Stimulated activated CD8-positive, alpha-beta memory T cell treated with anti-CD3 and anti-CD28 coated beads, Interleukin-12 subunit alpha, Interleukin-12 subunit beta, amount 100 ng/mL, for 1 hour (primary cell): ENCODE measurements around the gene CAMK2B.

ENCODE experiments used
- DNase-seq: peaks from one replicate; pipeline ENCODE4 v3.0.0-alpha.2; 2020; ENCODE audit warnings: low read depth

The CAMK2B gene

GRCh38 chr7:44273681-44274622 is 51.4 kb downstream of the CAMK2B start:
- no peak for DNase-seq

DNA sequence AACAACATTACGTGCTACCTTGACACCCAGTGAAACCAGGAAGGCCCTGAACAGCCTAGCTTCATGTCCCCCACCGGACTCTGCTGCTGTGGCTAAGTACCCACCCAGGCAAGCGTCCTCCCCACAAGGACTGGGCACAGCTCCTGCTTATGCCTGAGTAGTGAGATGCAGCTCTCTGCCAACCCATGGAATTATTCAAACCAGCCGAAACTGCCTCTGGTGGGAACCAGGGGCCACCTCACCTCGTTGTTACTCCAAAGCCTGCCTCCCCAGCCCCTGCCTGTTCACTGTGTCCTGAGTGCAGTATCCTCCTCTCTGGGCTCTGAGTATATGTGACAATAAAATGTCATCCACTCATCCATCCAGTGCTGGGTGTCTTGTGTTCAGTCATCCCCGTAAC is 52.4 kb downstream of the CAMK2B start:
- no peak for DNase-seq

DNA sequence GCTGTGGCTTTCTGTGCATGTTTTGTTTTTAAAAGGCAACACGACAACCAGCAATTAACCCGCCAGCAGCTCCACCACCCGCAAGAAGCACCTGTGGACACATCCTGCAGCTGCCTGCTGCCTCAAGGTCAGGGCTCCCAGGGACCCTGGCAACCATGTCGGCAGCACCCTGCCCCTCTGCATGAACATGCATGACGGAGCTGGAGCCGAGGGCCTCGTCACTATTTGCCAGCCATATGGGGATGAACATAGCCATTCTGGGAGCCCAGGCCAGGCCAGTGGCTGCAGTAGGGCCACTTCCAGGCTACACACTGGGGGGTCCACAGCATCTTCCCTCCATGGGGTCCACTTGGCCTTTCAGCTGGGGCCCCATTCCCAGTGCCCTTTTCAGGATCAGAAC is 52.9 kb downstream of the CAMK2B start:
- DNase-seq = no peak

- DNase-seq = no peak
Observed at GRCh38 chr7:44269943-44270493, 55.4 kb downstream of the CAMK2B start.

GRCh38 chr7:44269417-44269816 is 56.0 kb downstream of the CAMK2B start:
- no peak for DNase-seq

DNA sequence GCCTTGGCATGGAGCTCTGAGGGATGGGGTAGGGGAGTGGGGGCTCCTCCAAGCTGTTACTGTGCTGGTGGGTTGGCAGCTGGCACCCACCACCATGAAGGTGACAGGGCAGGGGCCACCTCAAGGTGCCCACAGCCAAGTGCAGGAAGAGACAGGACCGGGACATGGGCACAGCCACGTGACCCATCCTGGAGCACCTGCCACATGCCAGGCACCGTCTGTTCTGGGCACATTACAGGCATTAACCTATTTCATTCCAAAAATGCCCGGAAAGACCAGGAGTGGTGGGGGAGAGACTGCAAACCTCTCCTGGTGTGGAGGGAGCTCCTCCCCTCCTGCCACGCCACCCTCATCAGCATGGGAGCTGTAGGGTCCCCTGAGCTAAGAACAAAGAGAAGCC is 56.7 kb downstream of the CAMK2B start:
- no peak for DNase-seq

DNA sequence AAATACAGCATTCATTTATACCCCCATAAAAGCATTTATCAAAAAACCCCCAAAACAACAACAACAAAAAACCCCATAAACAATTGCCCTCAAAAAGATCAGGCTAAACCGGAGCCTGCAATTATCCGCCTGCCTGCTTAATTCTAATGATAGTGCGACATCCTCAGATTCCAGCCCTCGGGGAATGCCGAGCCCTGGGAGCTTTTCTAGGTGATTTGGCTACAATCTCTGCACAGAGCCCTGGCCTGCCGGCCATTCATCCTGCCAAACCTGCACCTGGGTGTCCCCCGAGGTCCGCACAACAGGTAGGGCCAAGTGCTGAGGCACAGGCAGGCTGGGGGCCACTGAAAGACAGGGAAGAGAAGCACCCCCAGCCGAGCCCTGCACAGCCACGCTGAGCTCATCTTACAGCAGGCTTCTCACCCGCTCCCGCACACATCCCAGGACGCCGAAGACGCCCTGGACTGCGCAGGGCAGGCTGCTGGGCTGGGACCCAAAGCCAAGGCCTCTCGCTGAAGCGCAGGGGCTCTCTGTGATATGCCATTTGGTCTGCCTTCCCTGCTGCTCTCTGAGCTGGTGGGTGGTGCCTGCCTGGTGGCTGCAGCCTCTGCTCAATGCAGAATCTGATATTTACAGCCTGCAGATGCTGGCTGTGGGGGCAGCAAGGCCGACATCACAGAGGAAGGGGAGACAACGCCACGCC is 57.5 kb downstream of the CAMK2B start:
- no peak for DNase-seq

- no peak for DNase-seq
Observed at GRCh38 chr7:44267178-44267577, 58.2 kb downstream of the CAMK2B start.

DNA sequence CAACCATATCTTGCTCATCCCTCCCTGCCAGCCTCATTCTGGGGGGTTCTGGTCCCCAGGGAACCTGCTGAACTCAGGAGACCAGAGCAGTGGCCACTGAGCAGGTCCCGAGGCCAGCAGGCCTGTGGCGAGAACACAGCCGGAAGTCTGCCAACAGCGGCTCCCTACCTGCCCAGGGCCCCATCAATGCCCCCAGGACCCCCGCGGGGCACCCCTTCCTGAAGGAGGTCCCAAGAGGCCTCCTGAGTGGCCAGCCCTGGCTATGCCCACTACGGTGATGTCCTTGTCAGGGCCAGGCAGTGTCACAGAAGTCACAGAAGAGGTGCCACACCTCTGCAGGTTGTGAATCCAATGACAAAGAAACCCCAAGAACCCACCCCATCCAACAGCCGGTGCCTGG is 58.9 kb downstream of the CAMK2B start:
- DNase-seq = no peak

GRCh38 chr7:44265728-44266127 is 59.7 kb downstream of the CAMK2B start:
- no peak for DNase-seq

DNA sequence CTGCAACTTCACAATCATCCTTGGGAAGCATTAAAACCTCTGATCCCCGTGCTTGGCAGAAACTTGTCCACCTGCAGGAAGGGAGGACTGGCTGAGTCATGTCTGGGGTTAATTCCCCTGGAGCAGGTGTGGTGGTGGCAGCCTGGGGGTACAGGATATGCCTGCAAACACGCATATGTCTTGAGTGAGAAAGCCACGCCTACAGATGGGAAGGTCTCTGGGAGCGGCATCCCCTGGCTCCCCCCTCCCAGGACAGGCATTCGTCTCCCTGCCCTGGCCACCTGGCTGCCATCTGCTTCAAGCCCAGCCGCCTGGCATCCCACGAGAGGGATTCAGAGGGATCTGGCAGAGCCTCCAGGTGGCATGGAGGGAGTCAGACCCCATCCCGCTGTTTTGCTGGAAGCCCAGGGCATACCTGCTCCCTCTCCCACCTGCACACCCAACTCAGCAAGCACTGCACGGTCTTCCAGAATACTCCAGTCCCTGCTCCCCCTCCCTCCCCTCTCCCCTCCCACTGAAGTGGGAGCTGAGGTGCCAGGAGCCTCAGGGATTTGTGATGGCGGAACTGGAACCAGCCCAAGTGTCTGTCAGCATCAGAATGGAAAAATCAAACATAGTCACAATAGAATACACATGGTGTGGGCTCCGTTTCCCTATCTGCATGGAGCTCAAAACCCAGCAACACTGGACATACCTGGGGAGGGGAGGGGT is 61.0 kb downstream of the CAMK2B start:
- no peak for DNase-seq

- no peak for DNase-seq
Observed at GRCh38 chr7:44263326-44264082, 61.9 kb downstream of the CAMK2B start.

DNA sequence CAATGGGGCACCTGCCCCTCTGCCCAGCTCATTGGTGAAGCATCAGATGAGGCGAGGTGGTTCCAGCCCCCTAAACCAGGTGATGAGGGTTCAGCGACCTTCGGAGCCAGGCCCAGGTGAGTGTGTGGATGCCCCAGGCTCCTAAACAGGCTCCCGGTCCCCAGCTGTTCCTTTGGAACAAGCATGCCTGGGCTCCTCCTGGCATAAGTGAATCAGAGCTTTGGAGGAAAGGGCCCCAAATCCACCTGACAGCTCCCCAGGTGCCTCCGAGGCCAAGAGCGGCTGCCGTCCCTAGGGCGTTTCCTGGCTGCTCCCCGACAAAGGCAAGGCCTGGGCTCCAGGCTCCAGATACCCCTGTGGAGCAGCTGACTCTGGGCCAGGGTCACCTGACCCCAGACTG is 63.4 kb downstream of the CAMK2B start:
- no peak for DNase-seq

DNA sequence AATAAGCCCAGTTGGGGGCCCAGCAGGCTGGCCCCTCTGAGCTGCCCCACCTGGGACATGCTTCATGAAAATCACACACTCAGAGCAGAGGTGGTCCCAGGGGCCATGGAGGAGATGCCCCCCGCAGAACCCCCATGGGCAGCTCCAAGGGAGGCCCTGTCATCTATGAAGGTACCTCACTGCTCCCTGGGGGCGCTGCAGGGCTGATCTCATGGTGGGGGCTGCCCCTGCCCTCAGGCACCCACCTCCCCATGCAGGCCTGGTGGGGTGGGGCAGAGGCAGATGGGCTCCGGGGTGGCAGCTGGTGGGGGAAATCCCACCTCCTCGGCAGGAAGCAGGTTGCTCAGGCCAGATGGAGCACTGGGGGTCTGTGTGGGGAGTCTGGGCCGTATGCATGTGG is 64.2 kb downstream of the CAMK2B start:
- DNase-seq = no peak

GRCh38 chr7:44259547-44260457 is 65.6 kb downstream of the CAMK2B start:
- no peak for DNase-seq

- no peak for DNase-seq
Observed at GRCh38 chr7:44258865-44259546, 66.4 kb downstream of the CAMK2B start.

DNA sequence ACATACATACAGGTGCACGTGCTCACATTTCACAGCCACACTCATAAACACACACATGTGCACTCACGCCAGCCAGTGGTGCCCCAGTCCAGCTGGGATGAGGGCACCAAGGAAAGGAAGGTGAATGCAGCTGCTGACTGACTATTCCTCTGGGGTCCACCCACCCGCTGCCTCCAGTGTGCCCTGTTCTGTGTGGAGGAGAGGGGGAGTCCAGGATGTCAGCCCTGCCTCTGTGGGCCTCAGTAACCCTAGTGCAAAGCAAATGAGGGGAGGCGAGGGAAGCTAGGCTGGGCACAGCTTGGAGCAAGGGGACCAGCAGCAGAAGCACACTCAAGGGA is 67.0 kb downstream of the CAMK2B start:
- DNase-seq = no peak

DNA sequence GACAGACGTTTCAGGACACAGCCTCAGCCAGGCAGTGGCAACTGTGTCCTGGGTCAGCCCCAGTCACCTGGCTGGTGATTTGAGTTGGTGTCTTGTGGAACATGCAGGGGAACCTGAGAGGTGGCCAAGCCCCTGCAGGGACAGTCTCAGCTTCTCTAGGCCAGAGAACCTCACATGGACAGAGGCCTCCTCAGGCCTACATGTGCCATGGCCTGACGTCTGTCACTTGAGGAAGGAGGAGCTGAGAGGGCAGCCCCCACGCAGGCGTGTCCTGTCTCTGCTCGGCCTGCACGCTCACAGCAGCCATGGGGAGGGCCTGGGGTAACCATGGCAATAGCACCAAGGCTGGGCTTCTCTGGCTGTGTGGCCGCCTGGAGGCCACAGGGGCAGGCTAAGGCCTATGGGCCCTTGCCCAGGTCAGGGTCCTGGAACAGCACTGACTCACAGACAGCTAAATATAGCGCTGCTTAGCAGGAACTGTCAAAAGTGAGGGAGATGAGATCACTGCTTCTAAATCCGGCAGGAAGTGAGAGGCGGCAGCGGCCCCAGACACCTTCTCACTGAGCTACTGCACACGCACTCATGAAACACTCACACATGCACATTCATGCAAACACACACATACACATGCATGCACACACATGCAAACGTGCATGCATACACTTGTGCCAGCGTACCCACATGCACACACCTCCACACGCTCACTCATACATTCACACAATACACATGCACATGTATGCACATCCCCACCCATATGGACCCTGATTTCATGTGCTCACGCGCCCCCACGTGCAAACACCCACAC is 67.6 kb downstream of the CAMK2B start:
- DNase-seq = peak; percentile 34

DNA sequence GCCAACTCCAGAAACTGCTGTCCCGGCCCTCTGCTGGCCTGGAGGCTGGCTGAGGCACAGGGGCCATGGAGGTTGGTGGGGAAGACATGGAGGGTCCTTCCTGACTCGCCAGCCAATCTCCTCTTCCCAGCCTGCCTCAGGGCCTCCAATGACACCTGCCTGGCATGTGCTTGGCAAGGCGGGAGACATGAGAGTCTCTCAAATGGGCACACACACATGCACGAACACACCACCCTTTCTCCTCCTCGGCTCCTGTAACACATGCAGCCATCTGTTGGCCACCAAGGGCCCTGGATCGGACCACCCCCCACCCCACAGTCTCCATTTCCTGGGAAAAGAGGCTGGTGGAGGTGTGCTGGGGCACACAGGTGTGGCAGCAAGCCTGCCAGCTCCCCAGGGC is 68.2 kb downstream of the CAMK2B start:
- no peak for DNase-seq
